ENCODE data around the gene TMEM260.

DNA sequence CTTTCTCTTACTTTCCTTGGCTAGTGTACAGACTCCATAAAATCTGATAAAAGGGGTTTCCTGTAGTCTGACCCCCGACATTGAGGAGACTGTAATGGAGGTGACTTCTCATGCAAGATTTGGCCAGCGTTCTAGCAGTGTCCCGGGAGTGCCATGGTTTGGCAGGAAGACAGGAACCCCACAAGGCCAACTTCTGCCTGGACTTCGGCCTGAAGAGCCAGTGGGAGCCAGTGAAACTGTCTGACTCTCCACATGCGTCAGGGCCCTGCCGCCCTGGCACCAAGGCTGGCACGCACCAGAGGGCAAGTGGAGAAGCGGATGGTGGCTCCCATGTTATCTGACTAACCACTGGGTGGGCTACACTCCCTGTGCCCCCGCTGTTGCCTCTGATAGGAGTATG, 70.5 kb downstream of the TMEM260 start:
- no peak for TF ChIP-seq CTCF (conservative IDR thresholded peaks at IDR 0.05 in 1 of 2, IDR thresholded peaks at IDR 0.05 in 1 of 2; ENCODE audit: low read depth in 1 of 2, low read length in 2 of 2)
- TF ChIP-seq EZH2 (IDR thresholded peaks at IDR 0.05; ENCODE audit: low read length, missing control alignments), result no peak
